Measurements from ENCODE around the gene COX7A2L.

- no peak for TF ChIP-seq CTCF (IDR thresholded peaks at IDR 0.05 in 2 of 3, conservative IDR thresholded peaks at IDR 0.05 in 1 of 3; ENCODE audit: control insufficient read depth in 2 of 3, extremely low read depth in 1 of 3, insufficient read depth in 1 of 3, low read depth in 3 of 3, low read length in 3 of 3)
- TF ChIP-seq, protein P1, sequence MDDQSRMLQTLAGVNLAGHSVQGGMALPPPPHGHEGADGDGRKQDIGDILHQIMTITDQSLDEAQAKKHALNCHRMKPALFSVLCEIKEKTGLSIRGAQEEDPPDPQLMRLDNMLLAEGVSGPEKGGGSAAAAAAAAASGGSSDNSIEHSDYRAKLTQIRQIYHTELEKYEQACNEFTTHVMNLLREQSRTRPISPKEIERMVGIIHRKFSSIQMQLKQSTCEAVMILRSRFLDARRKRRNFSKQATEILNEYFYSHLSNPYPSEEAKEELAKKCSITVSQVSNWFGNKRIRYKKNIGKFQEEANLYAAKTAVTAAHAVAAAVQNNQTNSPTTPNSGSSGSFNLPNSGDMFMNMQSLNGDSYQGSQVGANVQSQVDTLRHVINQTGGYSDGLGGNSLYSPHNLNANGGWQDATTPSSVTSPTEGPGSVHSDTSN (IDR thresholded peaks at IDR 0.05; ENCODE audit: insufficient replicate concordance, low read depth, low read length): no peak
- TF ChIP-seq CEBPB (IDR thresholded peaks at IDR 0.05; ENCODE audit: borderline replicate concordance in 1 of 2, low read depth in 2 of 2, low read length in 2 of 2): no peak
- no peak for TF ChIP-seq NFIC (IDR thresholded peaks at IDR 0.05; ENCODE audit: low read depth, low read length)
- no peak for TF ChIP-seq SP1 (IDR thresholded peaks at IDR 0.05; ENCODE audit: low read depth, low read length)
- no peak for TF ChIP-seq POLR2A (IDR thresholded peaks at IDR 0.05; ENCODE audit: low read depth, low read length)
- no peak for TF ChIP-seq YY1 (IDR thresholded peaks at IDR 0.05; ENCODE audit: low read depth, low read length)
- TF ChIP-seq SREBF1 (IDR thresholded peaks at IDR 0.05; ENCODE audit: low read length): no peak
- no peak for TF ChIP-seq BHLHE40 (IDR thresholded peaks at IDR 0.05; ENCODE audit: borderline replicate concordance in 1 of 2, low read depth in 2 of 2, low read length in 1 of 2)
- TF ChIP-seq ETV6 (conservative IDR thresholded peaks at IDR 0.05 in 1 of 2, IDR thresholded peaks at IDR 0.05 in 1 of 2; ENCODE audit: borderline replicate concordance in 1 of 2, low read depth in 1 of 2): no peak
These were observed 46.5 kb upstream of the COX7A2L start for GRCh38 chr2:42407476-42407875.

All from GM12878 (cell line).